ENCODE data around the gene CYTIP.

CYTIP gene

DNA sequence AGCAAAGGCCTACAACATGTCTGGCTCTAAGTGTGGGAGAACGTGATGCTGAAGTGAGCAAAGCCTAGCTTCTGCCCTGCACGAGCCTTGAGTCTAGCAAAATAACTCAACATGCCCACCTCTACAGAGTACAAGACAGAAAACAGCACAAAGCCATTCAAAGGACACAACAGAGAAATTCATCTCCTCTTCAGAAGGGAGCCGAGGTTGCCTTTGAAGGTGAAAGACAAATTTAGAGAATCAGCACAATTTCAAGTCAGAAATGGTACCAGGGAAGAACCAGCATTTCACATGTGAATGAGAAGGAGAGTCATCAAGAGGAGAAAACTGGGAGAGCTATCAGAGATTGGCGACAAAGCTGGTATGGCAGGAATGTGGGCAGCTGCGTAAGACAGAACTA lies 21.7 kb upstream of the CYTIP start:
- no peak overlapping the region for H3K4me3 ChIP-seq (ENCODE audit: low read depth, low read length)

DNA sequence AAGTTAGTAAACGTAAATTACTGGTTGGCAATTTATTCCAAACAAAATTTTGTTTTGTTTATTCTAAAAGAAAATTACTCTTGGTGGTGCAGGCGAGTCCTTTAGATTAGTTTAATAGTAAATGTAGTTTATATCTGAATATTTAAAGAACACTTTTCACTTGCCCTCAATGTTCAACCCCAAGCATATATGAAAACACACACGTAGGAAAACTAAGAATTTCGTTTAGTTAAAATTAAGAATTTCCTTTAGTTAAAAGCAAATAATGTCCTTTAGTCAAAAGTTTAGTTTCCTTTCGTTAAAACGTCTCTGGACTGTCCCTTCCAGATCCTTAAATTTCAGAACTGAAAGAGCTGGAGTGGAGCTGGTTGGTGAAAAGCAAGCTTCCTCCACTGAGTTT lies 19.1 kb upstream of the CYTIP start:
- H3K4me3 ChIP-seq (ENCODE audit: low read depth, low read length) = no peak overlapping the region

DNA sequence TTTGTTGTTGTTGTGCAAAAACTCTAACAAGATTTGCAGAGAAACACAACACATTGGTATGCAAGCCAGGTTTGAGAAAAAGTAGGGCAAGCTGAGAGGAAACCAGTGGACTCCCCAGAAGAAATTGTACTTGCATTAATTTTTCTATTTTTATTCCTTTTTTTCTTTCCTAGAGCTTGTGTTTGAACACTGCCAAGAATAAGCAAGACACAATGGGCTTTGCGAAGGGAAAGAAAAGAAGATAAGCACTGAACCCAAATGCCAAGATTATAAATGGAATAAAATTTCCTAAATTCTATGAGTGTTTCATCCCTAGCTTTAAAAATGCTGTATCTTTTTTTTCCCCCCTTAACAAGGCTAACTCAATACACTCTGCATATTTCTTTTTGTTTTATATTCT lies 17.0 kb upstream of the CYTIP start:
- H3K4me3 ChIP-seq (ENCODE audit: low read depth, low read length) = no peak overlapping the region

DNA sequence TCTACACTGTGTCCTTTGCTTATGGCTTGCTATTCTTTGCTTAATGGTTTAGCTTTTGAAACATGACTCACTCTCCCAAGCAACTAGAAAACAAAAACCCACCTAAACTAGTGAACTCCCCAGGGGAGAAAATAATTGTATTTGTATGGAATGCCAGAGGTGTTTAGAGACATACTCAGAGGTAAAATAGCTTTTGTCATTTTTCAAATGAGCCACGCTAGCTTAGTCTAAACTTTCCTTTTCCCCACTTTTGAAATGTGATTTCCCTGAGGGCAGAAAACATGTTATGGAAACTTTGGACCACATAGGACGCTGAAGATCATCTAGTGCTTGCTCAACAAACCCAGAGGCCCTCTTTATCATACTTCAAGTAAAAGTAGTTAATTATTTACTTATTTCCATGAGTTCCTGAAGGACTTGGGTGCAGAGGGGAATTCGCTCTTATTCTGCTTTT lies 16.5 kb upstream of the CYTIP start:
- no peak overlapping the region for H3K4me3 ChIP-seq (ENCODE audit: low read depth, low read length)

DNA sequence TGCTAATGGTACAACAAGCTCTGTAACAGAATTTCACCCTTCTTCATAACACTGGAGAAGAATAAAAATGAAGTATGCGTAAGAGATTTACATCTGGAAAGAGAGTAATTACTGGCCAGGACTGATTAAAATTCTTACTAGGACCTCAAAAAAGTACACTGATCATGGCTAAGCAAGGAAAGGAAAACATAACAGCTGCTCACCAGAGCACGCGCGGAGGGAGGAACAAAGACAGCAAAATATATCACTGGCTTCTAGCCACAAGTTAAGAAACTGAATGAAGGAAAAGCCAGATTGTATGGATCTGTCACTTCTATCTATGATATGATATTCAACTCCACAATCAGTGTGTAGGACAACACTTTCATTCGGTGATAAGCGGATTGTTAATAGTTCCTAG lies 15.6 kb upstream of the CYTIP start:
- H3K4me3 ChIP-seq (ENCODE audit: low read depth, low read length) = no peak overlapping the region

DNA sequence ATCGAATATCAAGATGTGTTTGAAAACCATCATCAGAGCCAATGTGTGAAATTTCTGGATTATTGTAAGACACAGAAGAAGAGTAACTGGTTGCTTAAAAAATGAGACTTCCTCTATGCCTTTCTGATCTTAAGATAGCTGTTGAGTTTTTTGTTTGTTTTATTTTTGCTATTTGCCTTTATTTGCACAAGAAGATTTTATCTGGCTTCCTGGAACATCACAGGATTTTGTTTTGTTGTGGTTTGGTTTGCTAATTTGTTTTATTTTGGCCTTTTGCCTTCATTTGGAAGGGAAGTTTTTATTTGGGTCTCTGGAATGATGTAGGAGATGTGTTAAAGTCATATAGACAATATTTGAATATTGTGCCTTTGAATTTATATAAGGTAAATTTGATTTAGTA lies 3.9 kb upstream of the CYTIP start:
- H3K4me3 ChIP-seq (ENCODE audit: low read depth, low read length) = no peak overlapping the region

DNA sequence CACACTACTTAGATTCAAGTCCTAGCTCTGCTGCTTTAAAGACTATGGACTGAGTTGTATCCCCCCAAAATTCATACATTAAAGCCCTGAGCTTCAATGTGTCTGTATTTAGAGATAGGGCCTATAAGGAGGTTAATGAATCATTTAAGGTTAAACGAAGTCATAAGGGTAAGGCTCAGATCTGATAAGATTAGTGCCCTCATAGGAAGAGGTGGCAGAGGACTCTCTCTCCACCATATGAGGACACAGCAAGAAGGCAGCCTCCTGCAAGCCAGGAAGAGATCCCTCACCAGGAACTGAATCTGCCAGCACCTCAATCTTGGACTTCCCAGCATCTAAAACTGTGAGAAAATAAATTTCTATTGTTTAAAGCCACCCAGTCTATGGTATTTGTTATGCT lies 3.1 kb upstream of the CYTIP start:
- no peak overlapping the region for H3K4me3 ChIP-seq (ENCODE audit: low read depth, low read length)

DNA sequence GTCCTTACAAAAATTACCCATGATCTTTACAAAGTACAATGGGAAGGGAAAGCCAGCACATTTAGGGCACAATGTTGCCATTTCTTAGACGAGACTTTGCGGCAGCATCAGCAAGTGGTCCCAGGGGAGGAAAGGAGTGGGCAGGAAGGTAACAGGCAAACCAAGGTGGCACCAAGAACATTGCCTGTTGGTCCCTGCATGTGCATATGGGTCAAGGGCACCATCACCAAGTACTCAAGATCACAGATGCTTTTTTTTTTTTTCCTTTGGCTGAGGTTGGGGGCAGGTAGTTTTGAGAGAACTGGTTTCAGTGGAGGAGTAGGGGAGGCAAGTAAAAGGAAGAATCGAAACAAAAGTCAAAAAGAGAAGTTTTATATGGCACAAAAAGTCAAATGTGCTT lies 752 bp upstream of the CYTIP start:
- no peak overlapping the region for H3K4me3 ChIP-seq (ENCODE audit: low read depth, low read length)

DNA sequence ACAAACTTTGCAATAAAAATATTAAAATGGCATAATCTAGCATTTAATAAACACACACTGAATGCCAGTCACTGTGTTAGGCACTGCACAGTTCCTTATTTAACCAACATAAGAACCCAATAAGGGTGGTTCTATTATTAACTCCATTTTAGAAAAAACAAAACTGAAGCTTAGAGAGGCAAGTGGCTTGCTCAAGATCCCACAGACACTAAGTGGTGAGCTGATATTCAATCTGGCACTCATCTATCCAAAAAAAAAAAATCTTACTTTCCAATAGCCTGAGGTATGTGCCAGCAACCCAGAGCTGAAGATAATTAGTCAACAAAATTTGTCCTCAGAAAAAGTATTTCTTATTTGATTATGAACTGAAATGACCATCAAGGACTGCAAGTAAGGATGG lies 799 bp downstream of the CYTIP start:
- no peak overlapping the region for H3K4me3 ChIP-seq (ENCODE audit: low read depth, low read length)

DNA sequence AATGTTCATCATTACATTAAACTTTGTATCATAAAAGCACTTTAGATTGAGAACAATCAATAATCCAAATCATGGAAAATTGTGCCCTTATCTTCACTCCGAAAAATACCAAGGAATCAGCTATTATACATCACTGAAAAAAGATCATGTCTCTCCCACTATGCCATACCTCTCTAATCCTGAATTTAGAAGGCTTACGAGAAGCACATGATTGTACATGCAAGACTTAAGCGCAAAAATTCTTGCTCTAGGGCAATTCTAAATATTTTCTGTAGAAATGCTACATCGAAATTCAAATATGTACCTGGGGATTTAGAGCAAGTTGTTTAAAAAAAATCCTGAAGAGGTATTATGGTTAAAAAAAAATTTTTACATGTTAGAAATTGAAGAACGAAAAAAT lies 1.3 kb downstream of the CYTIP start:
- no peak overlapping the region for H3K4me3 ChIP-seq (ENCODE audit: low read depth, low read length)

DNA sequence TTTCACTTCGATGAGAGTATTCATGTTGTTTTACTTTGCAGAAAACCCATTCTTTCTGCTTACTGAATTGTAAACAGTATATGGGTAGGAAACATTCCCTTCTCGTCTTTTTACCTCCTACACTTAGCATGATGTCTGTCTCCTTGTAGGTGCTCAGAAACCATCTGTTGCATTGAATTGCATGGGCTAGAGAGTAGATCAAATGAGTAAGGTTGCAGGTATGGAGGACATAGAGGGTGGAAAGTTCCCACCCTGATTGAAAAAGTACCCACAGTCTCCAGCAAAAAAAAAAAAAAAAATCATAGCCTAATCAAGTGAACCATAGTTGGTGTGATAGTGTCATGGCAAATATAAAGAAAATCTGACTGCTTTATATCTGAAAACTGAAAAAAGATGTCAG lies 1.7 kb downstream of the CYTIP start:
- no peak overlapping the region for H3K4me3 ChIP-seq (ENCODE audit: low read depth, low read length)

DNA sequence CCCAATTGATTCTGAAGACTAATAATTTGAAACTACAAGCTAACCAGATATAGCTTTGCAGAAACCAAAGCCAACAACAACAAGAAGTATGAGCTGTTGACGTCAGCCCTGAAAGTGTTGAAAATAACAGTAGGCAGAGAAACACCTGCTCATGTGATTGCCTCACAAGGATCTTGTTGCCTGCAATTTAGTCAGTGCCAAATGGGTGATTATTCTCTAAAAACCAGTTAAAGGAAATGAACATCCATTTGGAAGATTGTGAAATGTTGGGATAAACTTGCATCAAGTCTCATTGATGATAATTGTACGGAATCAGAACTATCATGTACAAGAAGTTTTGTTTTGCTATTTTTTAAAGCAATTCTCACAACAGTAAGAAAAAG lies 2.8 kb downstream of the CYTIP start:
- H3K4me3 ChIP-seq (ENCODE audit: low read depth, low read length) = no peak overlapping the region

DNA sequence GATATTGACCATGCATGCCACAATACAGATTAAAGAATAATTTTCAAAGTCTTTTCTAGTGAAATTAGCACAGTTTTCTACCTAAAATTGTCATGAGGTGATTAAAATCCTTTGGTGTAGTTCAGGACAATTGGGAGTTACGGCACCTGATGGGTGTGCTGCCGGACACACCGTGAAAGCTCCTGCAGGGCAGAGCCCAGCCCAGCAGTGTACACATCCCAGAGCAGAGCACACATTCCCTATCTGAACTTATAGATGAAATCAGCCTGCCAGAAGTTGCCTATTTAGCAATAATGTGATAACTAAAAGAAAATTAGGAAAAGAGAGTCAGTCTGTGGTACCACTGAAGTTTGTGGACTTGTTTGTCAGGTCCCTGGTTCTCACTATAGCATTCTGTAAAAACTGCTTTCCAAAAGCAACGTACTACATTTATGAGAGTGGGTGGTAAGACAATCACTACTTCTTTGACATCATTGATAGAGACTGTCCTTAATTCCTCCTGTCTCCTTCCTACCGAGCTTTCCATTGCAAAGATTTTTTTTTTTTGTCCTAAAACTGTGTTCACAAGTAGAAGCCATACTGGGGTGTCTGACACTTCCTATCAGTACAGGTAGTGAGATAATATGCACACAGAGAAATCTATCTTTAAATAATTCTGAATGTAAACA lies 3.4 kb downstream of the CYTIP start:
- no peak overlapping the region for H3K4me3 ChIP-seq (ENCODE audit: low read depth, low read length)

DNA sequence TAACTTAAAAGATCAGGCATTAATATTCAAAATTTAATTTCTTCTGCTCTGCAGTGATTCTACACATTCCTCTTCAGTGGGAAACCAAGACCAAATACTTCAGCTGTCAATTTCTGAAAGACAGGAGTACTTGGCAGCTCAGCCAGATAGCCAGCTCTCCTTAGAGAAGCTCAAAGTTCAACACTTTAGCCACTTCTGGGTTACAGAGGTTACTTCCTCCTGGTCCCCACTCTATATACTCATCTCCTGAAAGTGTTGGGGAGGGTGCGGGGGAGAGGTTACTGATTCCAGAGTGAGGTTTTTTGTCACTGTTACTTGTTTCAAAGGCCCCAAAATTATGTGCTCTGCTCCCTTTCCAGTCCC lies 4.1 kb downstream of the CYTIP start:
- H3K4me3 ChIP-seq (ENCODE audit: low read depth, low read length) = no peak overlapping the region

DNA sequence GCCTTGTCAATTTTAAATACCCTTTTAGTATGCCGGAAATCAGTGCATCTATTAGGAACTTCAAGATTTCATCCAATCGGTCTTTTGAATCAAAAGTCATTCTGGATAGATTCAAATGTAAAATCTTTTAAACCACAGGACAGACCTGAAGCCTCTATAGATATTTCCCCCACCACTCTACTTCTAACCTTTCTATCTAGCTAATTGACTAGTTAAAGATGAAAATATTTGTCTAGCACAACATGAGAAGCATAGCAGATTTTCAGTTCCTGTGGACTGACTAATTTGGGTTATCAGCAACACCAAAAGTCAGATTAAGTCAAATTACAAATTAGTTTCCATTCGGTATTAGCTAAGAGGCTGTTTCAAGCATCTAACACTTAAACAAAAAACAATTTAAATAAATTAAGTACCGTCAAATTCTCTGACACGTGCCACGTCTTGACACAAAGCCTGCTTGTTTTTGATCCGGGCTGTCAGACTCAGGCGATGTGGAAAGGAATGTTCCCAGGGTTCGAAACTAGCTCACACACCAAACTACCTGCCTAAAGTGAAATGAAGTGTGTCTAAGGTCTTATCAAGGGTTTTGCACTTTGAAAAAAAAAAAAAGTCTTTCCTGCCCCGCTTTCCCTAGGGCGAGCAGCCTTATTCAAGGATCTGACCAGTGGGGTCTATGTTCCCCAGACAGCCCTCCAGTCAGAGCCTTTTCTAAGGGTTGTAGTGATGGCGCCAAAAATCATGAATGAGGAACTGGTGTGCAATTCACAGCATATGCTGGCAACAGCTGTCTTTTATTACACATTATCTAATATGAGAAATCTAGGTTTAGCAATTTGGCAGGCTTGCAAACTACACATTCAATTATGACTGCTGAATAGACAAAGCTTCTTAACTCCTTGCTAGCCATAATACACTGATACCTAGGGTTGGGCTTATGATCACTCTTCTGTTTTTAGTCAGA lies 4.7 kb downstream of the CYTIP start:
- H3K4me3 ChIP-seq (ENCODE audit: low read depth, low read length) = no peak overlapping the region

DNA sequence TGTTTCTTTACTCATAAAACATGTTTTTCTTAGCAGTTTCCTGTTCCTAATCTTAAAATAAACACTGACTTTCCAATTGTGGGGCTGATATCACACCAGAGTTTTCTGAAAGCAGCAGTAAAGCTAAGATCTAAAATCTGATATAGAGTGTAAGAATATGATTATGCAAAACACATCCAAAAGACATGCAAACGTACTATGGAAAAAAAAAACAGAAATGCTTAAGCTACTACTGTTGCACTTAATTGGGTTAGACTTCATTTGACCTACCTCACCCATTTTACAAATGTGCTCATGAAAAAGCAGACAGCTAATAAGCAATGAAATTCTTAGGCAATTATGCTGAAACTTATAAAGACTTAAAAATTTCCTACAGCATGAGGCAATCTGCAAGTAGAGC lies 10.5 kb downstream of the CYTIP start:
- no peak overlapping the region for H3K4me3 ChIP-seq (ENCODE audit: low read depth, low read length)

DNA sequence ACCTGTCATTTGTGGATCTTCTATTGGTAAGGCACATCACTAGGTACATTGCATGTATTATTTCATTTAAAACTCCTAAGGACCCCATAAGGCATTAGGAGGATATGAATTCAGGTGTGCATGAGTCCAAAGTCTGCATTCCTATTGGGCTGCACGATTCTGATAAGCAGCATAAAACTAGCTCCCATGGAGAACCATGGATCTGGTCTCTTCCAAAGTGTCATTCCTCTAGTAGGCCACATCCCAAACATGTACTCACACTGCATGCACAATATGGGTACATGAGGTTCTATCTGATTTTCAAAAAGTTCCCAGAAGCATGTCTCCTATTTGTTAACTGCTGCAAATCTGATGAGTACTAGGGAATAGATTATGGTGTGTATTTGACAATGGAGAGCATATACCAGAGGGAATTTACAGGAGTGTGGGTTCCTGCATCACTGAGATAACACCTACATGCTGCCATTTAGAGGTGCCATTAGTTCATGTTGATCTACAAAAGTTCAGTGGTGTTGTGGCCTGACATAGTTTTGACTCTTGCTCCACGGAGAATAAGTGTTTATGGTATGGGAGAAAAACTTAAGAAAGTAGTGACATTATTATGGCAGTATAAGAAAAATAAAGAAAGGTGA lies 11.3 kb downstream of the CYTIP start:
- no peak overlapping the region for H3K4me3 ChIP-seq (ENCODE audit: low read depth, low read length)

DNA sequence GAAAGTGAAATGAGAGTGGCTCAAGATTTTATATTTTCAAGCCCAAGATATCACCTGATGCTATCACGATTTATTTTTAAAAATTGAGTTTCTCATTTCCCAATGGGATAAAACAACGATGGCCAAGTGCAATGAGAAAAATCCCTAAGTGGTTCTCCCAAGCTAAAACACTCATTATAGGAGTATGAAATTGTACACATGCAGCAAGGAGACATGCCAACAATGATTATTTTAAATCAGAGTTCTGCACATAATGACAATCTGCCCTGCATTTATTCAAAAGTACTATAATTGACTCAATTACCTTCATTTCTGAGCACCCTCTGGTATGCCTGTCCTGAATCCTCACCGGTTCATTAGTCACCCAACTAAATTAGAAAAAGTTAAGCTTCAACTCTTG lies 12.7 kb downstream of the CYTIP start:
- H3K4me3 ChIP-seq (ENCODE audit: low read depth, low read length) = no peak overlapping the region

DNA sequence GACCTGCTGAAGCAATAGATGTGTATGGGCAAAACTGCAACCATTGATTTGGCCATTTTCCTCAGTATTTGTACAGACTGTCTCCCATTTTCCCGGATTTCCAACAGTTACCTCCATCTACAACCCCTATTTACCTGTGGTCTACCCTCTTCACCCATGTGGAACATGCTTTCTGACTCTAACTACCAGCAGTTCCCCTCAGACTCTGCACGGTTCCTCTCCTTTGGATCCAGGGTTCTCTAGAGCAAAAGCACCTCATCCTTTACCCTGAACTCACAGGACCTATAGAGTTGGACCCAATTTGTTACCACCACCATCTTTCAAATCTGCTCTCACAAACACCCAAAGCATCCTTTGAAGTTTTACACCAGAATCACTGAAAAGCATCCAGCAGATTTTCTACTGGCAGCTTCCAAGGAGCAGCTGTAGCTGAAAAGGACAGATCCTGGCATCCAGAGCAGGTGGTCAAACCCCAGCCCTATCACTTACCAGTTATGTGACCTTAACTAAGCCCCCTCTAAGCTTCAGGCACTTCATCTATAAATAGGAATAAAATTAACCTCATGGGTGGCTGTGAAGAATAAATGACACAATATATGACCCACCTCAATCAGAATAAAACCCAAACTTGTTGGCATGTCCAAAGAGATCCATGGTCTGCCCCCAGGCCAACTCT lies 15.3 kb downstream of the CYTIP start:
- H3K4me3 ChIP-seq (ENCODE audit: low read depth, low read length) = no peak overlapping the region

DNA sequence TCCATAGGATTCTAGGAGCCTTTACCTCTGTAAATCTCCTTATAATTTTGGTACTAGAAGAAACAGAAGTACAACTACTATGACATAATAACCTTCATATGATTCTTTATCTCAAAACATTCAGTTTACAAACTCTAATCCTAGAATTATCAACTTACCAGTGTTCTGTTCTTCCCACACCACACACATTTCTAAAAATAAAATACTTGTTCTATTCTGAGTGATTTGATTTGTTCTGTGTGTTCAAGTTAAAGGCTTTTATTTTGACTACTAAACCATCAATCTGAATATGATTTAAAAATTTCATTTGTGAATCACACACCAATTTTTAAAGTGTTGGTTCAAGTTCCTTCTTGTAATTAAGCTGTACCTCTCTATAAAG lies 16.0 kb downstream of the CYTIP start:
- no peak overlapping the region for H3K4me3 ChIP-seq (ENCODE audit: low read depth, low read length)

All from iPS-11a (cell line).